ENCODE data around the gene KEAP1.
"Not testable (repeated sequence)": the region's sequence is repeated elsewhere in the genome, so short reads cannot be mapped to it uniquely, and the experiment has no call there.

The KEAP1 gene
- 14.9 to 22.1 (median 18.2) reads per million in 4 donors for total RNA-seq

GRCh38 chr19:10503002-10503789 lies at the start of gene KEAP1:
TSS of gene KEAP1 (minus strand) at chr19:10503356. CDS start at chr19:10500033, 3,323 bp downstream.
- DNase-seq = peak in 3 of 5 donors; percentile 13 to 46 (median 29)

DNA sequence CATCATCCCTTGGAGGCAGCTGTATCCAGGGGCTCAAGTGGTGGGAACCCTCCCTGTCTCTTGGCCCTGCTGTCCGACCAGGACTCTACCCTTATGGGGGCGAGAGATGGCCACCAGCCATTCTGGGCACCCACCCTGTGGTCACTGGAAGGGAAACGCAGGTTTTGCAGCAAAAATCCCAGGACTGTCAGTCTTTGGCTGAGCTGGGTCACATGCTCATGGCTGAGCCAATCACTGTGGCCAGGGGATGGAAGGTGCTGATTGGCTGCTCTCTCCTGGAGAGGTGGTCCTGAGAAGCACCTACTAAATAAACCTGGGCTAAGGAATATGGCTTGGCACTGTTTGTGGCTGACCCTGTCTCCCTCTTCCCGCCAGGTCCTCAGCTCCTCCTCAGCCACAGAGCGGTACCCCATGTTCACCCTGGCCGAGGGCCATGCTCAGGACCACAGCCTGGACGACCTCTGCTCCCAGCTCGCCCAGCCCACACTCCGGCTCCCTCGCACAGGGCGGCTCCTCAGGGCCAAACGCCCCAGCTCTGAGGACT lies 49.4 kb upstream of the KEAP1 start:
- DNase-seq = no peak

GRCh38 chr19:10551698-10552301 lies 48.6 kb upstream of the KEAP1 start:
- DNase-seq = peak in 1 of 5 donors; percentile 50

- not testable (repeated sequence) for DNase-seq
Observed at GRCh38 chr19:10551006-10551405, 47.9 kb upstream of the KEAP1 start.

DNA sequence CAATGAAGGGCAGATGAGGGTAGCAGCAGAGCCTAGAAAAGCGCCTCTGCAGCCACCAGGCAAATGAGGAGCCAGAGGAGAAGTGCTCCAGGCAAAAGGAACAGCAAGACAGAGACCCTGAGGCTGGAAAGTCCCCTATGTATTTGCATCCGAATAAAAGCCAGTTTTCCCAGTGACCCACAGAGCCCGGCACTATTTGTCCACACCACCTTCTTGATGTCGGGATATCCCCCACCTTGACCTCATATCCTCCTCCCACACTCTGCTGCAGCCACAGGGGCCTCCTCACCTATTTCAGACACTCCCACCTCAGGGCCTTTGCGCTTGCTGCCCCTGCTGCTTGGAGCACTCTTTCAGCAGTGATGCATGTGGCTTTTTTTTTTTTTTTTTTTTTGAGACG lies 47.2 kb upstream of the KEAP1 start:
- no peak for DNase-seq

DNA sequence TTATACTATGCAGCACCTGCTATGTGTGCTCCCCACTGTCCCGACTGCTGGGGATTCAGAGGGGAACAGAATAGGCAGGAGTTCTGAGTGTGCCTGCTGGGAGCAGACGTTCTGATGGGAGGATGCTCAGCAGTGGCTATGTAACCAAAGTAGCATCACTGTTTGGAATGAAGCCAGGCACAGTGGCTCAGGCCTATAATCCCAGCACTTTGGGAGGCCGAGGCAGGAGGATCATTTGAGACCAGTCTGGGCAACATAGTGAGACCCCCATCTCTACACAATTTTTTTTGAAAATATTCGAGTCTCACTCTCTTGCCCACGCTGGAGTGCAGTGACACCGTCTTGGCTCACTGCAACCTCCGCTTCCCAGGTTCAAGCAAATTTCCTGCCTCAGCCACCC lies 46.6 kb upstream of the KEAP1 start:
- DNase-seq = no peak

GRCh38 chr19:10548746-10549276 lies 45.7 kb upstream of the KEAP1 start:
- no peak for DNase-seq

GRCh38 chr19:10546817-10547216 lies 43.7 kb upstream of the KEAP1 start:
- no peak for DNase-seq

DNA sequence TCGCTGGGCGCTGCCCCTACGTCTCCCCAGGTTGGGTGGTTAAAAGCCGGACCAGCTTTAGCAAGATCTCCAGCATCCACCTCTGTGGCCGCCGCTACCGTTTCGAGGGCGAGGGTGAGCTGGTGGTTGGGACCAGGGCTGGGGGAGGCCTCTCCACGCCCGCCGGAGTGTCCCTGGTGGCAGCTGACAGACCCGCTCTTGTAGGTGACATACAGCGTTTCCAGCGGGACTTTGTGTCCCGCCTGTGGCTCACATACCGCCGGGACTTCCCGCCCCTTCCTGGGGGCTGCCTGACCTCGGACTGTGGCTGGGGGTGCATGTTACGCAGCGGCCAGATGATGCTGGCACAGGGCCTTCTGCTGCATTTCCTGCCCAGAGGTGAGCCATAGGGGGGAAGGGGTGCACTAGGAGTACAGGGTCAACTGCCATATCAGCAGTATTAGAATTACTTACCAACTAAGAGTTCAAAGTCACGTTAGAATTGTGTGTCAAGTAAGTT lies 41.6 kb upstream of the KEAP1 start:
- DNase-seq = no peak

- DNase-seq = no peak
Observed at GRCh38 chr19:10544242-10544752, 41.1 kb upstream of the KEAP1 start.

DNA sequence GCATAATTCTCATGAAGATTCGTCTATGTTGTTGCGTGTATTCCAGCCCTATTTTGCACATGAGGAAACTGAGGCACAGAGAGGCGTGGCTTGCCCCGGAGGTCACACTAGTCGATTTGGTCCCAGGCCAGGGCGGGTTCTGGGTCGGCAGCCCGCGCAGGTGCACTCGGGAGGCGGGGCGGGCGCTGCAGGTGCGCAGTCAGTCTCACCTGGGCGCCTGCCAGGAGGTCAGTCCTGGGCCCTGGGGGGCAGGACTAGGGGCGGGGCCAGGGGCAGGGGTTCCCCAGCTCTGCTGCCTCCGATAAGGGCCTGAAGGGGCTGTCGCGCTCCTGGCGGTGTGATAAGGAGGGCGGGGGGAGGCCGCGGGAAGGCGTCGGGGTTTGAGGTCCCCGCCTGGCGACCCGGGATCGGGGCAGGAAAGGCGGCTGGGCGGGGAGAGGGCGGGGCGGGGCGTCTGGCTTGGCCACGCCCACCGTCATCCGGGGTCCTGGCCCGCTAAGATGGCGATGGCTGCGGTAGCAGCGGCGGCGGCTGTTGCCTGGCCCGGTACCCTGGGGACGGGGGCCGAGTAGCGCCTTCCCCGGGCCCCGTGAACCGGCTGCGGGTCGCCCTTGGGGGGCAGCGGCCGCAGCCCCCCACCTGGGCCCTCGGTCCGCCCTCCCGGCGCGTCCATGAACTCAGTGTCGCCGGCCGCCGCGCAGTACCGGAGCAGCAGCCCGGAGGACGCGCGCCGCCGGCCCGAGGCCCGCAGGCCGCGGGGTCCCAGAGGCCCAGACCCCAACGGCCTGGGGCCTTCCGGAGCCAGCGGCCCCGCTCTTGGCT lies 40.5 kb upstream of the KEAP1 start, which contains the start of gene ATG4D:
Gene ATG4D (plus strand): TSS at position 485 of the 822 bp plus-strand sequence. CDS start 187 bp downstream, at position 672.
- peak; percentile 71 to 82 (median 76) for DNase-seq

DNA sequence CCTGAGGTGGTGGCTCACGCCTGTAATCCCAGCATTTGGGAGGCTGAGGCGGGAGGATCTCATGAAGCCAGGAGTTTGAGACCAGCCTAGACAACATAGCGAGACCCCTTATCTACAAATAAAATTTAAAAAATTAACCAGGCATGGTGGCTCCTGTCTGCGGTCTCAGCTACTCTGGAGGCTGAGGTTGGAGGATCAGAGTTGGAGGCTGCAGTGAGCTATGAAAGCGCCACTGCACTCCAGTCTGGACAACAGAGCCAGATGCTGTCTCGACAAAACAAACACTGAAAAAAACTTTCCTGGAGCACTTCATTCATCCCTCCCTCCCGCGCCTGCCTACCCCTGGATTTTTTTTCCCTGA lies 39.9 kb upstream of the KEAP1 start:
- no peak for DNase-seq

GRCh38 chr19:10539016-10539415 lies 35.9 kb upstream of the KEAP1 start:
- not testable (repeated sequence) for DNase-seq

DNA sequence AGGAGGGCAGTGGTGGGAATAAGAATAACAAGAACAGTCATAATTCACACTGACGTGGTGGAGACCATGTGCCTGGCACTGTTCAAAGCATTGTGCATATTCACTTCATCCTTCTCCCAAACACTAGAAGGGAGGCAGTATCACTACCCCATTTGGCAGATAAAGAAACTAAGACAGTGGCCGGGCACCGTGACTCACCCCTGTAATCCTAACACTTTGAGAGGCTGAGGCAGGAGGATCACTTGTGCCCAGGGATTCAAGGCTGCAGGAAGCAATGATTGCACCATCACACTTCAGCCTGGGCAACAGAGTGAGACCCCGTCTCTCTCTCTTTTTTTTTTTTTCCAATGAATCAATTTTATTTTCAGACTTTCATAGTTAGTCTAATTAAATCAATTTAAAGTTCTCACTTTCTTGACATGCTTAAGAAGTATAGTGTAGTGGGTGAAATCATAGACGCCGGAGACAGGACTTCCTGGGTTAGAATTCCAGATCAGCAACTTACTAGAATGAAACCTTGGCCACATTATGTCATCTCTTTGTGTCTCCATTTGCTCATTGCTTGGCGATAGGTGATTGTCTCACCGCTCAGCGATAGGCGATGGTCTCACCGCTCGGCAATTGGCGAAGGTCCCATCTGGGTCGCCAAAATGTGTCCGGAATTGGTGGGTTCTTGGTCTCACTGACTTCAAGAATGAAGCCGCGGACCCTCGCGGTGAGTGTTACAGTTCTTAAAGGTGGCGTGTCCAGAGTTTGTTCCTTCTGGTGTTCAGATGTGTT lies 35.2 kb upstream of the KEAP1 start:
- no peak for DNase-seq

GRCh38 chr19:10537668-10538067 lies 34.5 kb upstream of the KEAP1 start:
- no peak for DNase-seq

GRCh38 chr19:10535613-10536012 lies 32.5 kb upstream of the KEAP1 start:
- no peak for DNase-seq

GRCh38 chr19:10533646-10534386 lies 30.7 kb upstream of the KEAP1 start:
- no peak for DNase-seq

- DNase-seq = no peak
Observed at GRCh38 chr19:10532457-10532856, 29.3 kb upstream of the KEAP1 start.

- DNase-seq = not testable (repeated sequence)
Observed at GRCh38 chr19:10526887-10527286, 23.7 kb upstream of the KEAP1 start.

DNA sequence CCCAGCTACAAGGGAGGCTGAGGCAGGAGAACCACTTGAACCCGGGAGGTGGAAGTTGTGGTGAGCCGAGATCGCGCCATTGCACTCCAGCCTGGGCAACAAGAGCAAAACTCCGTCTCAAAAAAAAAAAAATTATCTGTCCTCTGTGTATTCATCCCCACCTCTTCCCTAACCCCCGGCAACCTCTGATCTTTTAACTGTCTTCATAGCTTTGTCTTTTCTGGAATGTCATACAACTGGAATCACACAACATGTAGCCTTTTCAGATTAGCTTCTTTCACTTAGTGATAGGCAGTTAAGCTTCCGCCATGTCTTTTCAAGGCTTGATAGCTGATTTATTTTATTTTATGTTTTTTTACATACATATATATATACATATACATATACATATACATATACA lies 22.5 kb upstream of the KEAP1 start:
- no peak for DNase-seq

Data from T-helper 1 cell (primary cell).